HG02884 (cell line): ENCODE results near the gene KIF16B.

Experiments used
- ATAC-seq: cut with Tn5 transposase; IDR thresholded peaks from one replicate; pipeline ENCODE4 v1.9.1; 2021; ENCODE audit warnings: mild to moderate bottlenecking, moderate library complexity; ENCODE audit not compliant: unreplicated experiment

The KIF16B gene

DNA sequence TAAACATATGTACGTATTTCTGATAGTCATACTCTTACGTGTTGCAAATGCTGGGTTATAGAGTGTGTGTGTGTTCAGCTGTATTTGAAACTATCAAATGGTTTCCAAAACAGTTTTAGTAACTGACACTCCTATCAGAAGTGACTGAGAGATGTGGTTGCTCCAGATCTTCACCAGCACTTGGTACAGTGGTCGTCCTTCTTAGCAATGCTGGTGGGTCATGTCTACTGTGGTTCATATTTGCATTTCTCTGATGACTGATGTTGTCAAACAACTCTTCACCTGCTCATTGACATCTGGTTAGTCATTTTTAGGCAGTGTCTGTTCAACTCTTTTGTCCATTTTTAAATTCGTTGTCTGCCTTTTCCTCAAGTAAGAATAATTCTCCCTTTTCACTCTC, 259.3 kb downstream of the KIF16B start:
- peak; percentile 30 for ATAC-seq

DNA sequence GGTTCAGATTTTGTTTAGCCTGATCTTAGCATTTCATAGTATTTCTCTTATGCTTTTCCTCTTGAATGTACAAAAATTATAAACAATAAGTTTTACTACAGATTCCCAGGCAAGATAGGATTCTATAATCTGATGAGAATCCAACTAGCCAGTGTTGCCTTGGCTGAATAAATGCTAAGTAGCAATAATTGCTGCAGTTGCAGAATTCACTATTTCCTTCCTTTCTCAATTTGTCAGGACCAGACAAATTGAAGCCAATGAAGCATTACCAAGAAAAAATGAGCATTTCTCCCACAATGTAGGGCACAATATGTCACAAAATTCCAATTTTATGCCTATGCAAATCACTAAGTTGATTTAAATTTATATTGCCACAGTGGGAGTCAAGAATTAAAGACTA, 260.2 kb downstream of the KIF16B start:
- no peak for ATAC-seq

DNA sequence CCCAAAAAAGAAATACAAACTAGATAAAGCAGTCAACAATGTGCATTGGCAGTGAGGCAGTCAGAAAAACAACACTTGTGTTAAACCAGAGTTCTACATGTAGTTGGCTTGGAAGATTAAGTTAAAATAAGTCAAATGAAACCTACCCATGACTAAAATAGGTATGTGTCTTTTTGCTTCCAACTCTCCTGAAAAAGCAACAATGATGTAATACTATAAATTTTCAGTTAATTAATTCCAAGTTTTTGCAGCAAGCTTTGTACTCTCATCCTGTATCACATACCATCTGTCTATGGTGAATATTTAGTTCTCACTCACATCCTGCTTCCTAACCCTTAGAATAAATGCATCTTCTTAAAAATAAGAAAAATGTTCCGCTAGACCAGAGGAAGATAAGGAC, 261.5 kb downstream of the KIF16B start:
- ATAC-seq: no peak

DNA sequence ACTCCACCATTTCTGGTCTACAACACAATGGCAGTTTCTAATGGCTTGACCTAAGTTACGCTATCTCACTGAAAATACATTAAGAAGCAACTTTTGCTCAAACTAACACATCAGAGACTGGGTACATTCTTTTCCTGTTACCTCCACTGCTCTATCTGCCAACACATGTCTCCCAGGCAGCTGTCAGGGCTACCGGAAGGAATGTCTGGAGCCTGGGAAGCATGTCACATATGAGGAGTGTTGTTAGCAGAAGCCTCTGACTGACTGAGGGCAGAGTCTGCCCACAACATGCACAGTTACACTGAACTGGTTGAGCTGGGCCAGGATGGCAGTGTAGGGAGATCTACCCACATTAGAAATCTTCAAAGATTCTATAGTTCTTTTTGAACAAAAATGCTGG, 264.5 kb downstream of the KIF16B start:
- ATAC-seq: no peak

DNA sequence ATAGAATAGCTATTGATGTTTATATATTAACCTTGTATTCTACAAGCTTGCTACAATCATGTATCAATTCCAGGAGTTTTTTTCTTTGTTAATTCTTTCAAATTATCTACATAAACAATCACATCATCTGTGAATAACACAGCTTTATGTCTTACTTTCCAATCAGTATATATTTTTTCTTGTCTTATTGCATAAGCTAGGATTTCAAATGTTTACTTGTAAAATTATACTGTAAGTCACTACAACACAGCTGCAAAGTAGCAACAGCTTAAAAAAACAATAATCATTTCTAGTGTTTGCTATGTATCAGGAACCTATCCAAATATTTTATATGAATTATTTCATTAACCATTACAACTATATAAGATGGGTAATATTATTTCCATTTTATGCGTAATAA, 270.4 kb downstream of the KIF16B start:
- ATAC-seq: no peak

DNA sequence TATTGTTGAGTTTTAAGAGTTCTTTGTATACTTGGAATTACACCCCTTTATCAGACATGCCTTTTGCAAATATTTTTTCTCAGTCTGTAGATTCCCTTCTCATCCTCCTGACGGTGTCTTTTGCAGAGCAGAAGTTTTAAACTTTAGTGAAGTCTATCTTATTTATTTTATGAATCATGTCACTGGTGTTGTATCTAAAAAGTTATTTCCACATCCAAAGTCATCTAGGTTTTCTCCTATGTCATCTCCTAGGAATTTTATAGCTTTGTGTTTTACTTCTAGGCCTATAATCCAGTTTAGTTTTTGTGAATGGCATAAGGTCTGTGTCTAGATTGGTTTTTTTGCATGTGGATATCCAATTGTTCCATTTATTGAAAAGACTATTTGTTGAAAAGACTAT, 271.3 kb downstream of the KIF16B start:
- no peak for ATAC-seq

DNA sequence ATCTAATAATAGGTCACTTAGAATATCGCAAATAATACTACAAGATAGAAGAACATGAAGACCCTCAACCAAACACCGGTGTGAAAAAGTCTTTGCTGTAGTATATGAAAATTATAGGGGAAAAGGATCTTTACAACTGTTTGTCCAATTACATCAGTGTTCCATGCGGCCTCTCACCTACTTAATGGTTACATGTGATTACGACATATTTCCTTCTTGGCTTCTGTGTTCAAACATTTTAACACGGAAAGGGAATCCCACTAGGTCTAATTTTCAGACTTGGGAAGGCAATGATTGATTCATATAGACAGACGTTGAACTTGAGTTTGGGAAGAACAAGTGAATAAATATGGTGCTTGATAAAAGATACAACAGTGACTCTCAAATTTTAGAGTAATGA, 273.4 kb downstream of the KIF16B start:
- ATAC-seq: no peak

DNA sequence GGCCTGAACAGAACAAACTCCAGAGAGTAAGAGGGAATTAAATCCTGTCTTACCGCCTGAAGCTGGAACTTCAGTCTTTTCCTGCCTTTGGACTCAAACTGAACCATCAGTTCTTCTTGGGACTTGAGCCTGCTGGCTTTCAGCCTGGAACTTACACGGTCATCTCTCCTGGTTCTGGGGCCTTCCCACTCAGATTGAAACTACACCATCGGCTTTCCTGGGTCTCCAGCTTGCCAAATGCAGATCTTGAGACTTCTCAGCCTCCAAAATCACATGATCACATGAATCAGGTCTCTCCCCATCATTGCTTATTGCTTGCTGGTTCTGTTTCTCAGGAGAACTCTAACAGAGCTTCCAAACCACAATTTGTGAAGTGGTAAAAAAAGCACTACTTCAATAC, 276.3 kb downstream of the KIF16B start:
- ATAC-seq: no peak

DNA sequence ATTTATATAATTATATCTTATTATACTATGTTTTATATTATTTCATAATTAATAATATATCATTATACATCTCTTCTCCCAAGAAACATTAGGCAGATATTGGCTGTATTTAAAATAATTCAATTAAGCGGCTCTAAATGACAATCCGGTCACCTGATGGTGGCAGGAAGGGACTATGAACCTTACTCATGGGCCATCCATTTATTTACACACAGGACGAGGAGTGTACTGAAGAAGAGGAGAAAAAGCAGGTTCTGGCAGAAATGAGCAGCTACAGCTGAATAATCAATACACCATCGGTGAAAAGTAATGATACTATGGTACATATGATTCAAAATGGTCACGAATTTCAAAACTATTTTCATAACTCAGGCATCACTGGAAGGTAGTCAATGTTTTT, 277.7 kb downstream of the KIF16B start:
- no peak for ATAC-seq

DNA sequence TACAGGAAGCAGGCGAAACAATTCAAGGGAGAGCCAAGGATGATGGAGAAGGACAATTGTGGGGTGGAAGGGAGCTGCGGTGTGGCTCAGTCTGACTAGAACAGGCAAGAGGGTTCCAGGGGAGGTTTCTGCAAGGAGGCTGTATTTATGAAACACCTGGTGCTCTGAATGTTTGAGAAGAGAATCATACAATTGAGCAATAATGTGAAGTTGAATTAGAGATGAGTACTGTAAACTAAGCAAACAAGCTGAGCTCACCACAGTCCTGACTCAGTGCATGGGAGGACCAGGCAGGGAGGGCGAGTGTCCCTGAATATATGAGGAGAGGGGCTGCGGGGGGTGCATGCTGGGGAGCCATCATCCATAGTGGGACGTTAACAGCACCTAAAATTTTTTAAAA, 279.7 kb downstream of the KIF16B start:
- ATAC-seq: no peak

DNA sequence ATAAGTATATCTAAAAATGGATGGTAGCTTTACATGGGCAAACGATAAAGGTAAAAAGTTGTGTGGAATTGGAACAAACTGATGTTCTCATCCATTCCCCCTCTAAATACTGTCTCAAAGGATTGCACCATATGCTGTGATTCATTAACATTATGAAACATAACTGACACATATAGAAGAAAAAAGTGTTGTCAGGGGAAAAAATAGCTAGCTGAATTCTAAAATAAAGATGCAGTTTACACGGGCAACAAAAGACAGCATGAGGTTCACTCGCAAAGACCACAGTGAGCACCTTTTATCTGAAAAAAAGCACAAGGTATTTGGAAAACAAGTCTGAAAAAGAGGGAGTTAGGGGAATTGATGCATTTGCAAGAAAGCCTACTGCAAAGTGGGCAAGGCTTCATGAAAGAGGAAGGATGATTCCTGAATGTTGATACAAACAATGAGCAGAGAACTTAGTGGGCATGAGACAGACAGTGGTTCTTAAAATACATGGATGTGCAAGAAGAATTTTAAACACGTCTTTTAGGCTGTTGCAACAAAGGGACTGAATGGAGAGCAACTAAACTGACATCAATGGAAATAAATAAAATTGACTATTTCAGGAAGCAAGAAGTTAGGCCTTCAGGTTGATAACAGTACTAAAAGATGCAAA, 280.9 kb downstream of the KIF16B start:
- no peak for ATAC-seq

DNA sequence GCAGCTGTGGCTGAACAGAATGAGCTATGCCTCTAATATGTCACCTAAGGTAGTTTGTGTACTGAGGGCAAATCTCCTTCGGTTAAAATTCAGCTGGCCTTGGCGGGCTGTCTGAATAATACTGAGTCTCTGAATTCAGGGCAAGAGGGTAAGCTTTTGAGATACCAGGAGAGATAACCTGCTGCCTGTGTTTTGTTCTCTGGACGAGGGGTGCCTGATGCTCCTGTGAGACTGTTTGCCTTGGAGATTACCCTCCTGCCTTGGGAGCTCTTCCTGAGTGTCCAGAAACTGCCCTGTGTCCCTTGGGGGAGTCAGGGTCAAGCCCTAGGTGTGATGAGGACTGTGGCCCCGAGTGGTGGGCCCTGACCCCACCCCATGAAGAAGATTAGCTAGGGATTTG, 282.9 kb downstream of the KIF16B start:
- no peak for ATAC-seq

DNA sequence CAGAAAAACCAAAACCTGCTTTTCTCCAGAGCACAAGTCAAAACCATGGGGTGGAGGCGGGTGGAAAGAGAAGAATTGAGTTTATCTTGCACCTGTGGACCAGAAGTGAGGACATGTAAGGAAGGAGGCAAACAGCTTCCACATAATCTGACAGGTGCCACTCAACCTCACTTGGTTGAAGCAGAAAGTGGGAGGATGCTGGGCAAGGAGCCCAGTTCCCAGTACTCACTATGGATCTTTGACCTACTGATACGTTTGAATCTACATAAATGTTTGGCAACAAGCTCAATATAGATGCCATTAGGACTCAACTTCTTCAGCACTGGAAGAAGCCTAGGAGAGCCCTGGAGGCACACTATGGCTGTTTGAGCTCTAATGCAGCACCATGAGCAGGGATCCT, 285.5 kb downstream of the KIF16B start:
- no peak for ATAC-seq

DNA sequence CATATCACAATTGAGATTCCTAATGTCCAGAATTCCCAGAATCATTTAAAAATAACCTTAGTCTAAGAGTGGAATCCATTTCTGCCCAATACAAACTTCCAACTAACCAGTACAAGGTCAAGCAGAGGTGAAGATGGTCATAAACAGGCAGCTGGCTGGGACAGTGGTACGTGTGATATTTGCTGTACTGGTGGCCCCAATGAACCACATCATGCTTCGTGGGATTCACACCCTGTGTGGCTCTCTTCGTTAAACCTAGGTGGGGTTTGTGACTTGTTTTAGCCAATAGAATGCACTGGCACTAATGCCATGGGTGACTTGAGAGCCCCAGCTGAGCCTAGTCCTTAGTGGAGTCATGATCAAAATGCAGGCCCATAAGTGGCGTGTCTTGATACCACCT, 286.6 kb downstream of the KIF16B start:
- ATAC-seq: no peak

DNA sequence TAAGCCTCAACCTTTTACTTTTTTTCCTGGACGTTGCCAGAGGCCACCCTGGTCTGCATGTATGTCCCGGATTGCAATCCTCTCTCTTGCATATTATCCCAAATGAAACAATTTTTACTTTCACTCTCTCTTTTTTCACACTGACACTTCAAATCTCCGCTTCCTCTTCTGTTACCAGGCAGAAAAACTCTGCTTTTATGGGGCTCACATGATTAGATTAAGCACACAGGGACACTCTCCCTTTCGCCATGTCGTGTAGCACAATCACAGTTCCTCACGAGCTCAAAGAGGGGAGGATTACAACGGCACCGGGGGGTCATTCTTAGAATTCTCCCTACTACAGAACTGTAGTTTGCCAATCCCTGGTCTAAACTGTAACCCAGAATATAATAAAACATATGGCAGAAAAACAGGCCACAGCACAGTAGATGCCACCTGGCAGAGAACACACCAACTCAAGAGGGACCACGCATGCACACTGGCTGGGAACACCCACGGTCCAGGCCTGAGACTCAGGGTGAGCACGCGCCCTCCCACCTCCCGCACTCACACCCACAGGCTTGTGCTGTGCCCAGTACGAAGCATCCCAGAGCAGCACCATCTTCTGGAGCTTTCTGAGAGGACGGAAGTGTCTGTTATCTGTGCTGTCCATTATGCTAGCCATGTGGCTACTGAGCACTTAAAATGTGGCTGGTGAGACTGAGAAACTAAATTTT, 288.7 kb downstream of the KIF16B start:
- no peak for ATAC-seq

DNA sequence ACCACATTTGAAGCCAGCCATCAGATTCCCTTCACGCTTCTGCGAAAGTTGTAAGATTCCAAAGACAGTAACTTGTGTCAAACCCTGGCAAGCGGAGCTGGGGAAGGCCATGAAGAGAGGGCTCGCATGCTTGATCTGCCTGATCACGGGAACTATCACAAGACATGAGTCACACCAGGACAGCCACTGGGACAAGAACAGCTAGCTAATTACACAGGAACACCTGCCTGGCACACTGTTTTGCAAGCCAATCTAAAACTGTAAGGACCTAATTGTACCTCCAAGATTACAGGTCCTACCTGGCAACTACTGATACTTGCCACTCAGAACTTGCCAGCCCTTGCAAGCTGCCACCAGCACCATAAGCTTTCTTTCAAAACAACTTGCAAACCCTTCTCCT, 289.3 kb downstream of the KIF16B start:
- no peak for ATAC-seq

DNA sequence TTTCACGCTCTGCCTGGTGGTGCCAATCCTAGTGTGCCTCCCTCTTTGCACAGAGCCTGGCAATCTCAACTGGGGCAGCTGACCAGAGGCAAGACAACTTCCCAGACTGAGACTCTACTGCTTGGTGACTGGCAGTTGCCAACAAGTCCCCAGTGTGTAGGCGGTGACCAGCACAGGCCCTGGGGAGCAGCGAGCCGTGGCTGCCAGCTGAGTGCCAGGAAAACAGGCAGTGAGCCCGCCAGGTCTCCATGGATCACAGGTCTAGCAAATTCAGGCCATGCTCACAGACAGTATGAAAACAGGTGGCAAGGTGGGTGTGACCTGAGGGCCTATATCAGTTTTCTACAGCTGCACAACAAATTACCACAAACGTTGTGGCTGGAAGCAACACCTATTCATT, 289.9 kb downstream of the KIF16B start:
- no peak for ATAC-seq

DNA sequence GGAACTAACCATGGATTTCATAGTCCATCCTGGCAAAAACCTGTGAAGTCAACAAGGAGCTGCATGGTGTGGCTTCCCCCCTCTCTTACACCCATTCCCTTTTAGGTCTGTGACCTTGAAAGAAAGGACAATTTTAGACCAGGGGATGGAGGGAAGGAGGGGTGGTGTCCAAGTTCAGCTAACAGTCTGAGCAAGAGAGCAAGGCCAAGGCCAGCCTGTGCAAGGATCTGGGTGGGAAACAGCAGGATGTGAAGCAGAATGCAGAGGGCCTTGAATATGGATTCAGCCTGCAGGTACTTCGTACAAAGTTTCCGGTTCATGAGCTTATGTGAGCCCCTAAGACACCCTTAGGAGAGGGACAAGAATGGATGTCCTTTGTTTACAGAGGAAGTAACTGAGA, 293.0 kb downstream of the KIF16B start:
- no peak for ATAC-seq

DNA sequence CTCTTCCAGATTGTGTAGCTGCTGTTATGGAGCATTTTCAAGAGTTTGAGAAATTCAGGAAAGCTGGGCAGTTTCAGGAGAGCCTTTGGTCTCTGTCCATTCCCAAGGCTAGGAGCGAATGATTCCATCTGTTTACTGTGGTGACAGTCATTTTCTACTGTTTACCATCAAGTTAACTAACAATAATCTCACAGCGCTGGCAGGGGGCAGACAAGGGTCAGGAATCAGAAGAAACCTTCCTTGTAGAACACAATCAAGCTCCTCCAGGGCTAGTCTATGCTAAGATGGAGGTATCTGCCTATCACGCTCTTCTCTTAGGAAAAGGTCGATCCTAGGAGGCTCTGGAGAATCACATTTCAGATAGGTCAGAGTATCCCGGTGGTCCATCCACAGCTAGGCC, 293.9 kb downstream of the KIF16B start:
- no peak for ATAC-seq

DNA sequence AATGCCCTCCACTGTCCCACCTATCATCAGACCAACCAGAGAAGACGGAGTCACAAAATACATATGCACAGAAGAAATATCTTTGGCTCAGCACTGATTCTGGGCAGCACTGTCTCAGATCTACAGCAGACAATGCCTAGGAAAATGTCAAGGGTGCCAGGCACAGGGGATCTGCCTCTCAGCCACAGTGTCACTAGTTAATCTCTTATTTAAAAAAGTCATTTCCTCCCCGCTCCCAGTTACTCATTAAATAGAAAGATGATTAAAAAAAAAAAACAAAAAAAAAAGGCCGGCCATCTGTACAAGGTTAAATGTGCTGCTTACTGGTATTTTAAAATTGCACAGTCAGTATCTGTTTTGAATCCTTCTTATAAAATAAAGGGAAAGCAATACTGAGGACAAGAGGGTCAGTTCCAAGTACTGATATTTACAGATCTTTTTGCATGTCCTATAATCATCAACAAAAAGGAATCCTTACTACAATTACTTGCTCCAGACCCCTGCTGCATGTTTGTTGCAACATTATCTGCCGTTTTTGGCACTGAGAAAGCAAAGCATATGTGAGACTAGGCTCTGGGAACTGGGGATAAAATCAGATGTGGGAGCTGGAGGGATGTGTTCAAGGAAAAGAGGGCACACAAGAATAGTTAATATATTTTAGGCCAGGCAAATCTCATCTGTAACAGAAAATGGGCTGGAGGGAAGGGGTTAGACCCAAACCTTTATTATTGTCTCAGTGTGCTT, 299.3 kb downstream of the KIF16B start:
- ATAC-seq: no peak

DNA sequence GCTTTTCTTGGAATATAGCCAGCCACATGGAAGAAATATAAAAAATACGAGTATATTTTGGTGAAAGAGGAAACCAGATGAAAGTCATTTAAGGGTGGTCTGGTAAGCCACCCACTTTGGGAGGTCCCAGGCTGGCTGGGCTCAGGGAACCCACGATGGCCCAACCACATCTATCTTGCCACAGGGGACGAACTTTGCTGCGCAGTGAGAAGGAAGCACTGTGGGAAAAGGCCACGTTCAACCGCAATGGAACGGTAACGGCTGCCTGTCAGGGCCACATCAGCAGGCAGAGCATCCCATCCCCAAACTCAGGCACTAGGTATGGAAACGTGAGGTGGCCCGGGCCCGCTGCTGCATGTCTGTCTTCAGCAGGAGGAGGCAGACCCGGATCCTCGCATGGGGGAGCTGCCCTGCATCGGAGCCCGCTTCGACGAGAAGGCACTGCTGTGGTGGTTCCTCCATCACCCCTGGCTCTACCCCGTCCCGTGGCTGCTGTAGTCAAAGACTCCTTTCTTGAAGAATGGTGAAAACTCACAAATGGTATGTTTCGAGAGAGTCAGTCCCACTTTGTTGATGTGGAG, 300.4 kb downstream of the KIF16B start:
- ATAC-seq: no peak

DNA sequence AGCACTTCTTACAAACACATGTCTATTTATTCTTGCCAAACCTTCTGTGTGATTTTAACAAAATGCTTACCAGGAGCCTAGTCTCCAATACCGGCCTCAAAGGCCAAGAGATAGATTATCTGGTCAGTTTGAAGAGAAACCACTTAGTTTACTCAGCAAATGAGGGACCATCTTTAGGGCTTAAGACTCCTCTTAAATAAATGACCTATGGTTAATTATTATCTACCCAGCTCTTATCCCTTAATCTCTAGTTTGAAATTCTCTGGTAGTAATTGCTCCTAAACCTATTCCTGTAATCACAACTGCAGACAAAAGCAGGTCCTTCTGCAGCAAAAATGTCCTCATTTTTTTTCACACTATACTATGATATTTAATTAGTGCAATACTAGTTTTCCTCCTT, 301.8 kb downstream of the KIF16B start:
- no peak for ATAC-seq
